ENCODE data around the gene PSAT1.

- no peak for TF ChIP-seq CTCF (optimal IDR thresholded peaks at IDR 0.05 in 1 of 3, IDR thresholded peaks at IDR 0.05 in 1 of 3, conservative IDR thresholded peaks at IDR 0.05 in 1 of 3; ENCODE audit: extremely low read depth in 1 of 3, insufficient read depth in 2 of 3, low read length in 3 of 3)
- TF ChIP-seq EZH2 (IDR thresholded peaks at IDR 0.05; ENCODE audit: low read length), result no peak
Observed at GRCh38 chr9:78348848-78349247, 51.9 kb downstream of the PSAT1 start.

Measured in keratinocyte (primary cell).